ENCODE results near the gene IFI44L. TPM values are rescaled to one million over a fixed set of nuclear protein-coding genes. Genes with fewer than 3 reads are reported as not detected.

The IFI44L gene
- total RNA-seq, 1 donor from 2014 or later: 22.1 TPM

GRCh38 chr1:78619446-78619802 is 824 bp upstream of the IFI44L start:
- DNase-seq (ENCODE audit: extremely low spot score, unreplicated experiment): no peak
- Mint-ChIP-seq H3K27ac (ENCODE audit: unreplicated experiment) (peak overlapping the region; percentile 70), H3K4me3 (ENCODE audit: unreplicated experiment) (peak overlapping the region; percentile 67)

GRCh38 chr1:78620666-78621065 is 418 bp downstream of the IFI44L start:
- no peak for TF ChIP-seq CTCF (IDR thresholded peaks at IDR 0.05)
- H3K27ac Mint-ChIP-seq (ENCODE audit: unreplicated experiment): peak overlapping the region; percentile 70

More at GRCh38 chr1:78619446-78619802, 824 bp upstream of the IFI44L start:
- peaks cover 35% of the 10 kb centered on the region for H3K4me1 Mint-ChIP-seq (ENCODE audit: unreplicated experiment)
- TF ChIP-seq CTCF (IDR thresholded peaks at IDR 0.05): no peak
- peaks cover 5% of the 10 kb centered on the region for H3K27me3 Mint-ChIP-seq (ENCODE audit: unreplicated experiment)
- H3K36me3 Mint-ChIP-seq (ENCODE audit: unreplicated experiment): peaks cover 6% of the 10 kb centered on the region
- peaks cover 3% of the 10 kb centered on the region for H3K9me3 Mint-ChIP-seq (ENCODE audit: unreplicated experiment)

GRCh38 chr1:78622548-78622947 is 2.3 kb downstream of the IFI44L start:
- Mint-ChIP-seq H3K9me3 (ENCODE audit: unreplicated experiment) (peaks cover 6% of the 10 kb centered on the region), H3K4me3 (ENCODE audit: unreplicated experiment) (no peak overlapping the region), H3K27ac (ENCODE audit: unreplicated experiment) (no peak overlapping the region), H3K4me1 (ENCODE audit: unreplicated experiment) (peaks cover 33% of the 10 kb centered on the region), H3K36me3 (ENCODE audit: unreplicated experiment) (peaks cover 9% of the 10 kb centered on the region), H3K27me3 (ENCODE audit: unreplicated experiment) (no peaks in the 10 kb centered on the region)
- no peak for TF ChIP-seq CTCF (IDR thresholded peaks at IDR 0.05)
- DNase-seq (ENCODE audit: extremely low spot score, unreplicated experiment): no peak

More at GRCh38 chr1:78620666-78621065, 418 bp downstream of the IFI44L start:
- Mint-ChIP-seq H3K27me3 (ENCODE audit: unreplicated experiment) (peaks cover under 1% of the 10 kb centered on the region), H3K4me3 (ENCODE audit: unreplicated experiment) (peak overlapping the region; percentile 67), H3K9me3 (ENCODE audit: unreplicated experiment) (peaks cover 6% of the 10 kb centered on the region), H3K4me1 (ENCODE audit: unreplicated experiment) (peaks cover 35% of the 10 kb centered on the region), H3K36me3 (ENCODE audit: unreplicated experiment) (peaks cover 9% of the 10 kb centered on the region)
- no peak for DNase-seq (ENCODE audit: extremely low spot score, unreplicated experiment)

GRCh38 chr1:78624035-78624434 is 3.8 kb downstream of the IFI44L start:
- no peak for DNase-seq (ENCODE audit: extremely low spot score, unreplicated experiment)
- no peak overlapping the region for H3K27ac Mint-ChIP-seq (ENCODE audit: unreplicated experiment)
- TF ChIP-seq CTCF (IDR thresholded peaks at IDR 0.05): no peak
- H3K27me3 Mint-ChIP-seq (ENCODE audit: unreplicated experiment): no peaks in the 10 kb centered on the region
- peaks cover 6% of the 10 kb centered on the region for H3K9me3 Mint-ChIP-seq (ENCODE audit: unreplicated experiment)
- peaks cover 12% of the 10 kb centered on the region for H3K36me3 Mint-ChIP-seq (ENCODE audit: unreplicated experiment)
- no peak overlapping the region for H3K4me3 Mint-ChIP-seq (ENCODE audit: unreplicated experiment)
- H3K4me1 Mint-ChIP-seq (ENCODE audit: unreplicated experiment): peaks cover 25% of the 10 kb centered on the region

- Mint-ChIP-seq H3K27ac (ENCODE audit: unreplicated experiment) (no peak overlapping the region), H3K4me1 (ENCODE audit: unreplicated experiment) (peaks cover 1% of the 10 kb centered on the region), H3K36me3 (ENCODE audit: unreplicated experiment) (peaks cover 12% of the 10 kb centered on the region), H3K9me3 (ENCODE audit: unreplicated experiment) (peaks cover 6% of the 10 kb centered on the region), H3K4me3 (ENCODE audit: unreplicated experiment) (no peak overlapping the region), H3K27me3 (ENCODE audit: unreplicated experiment) (no peaks in the 10 kb centered on the region)
- no peak for TF ChIP-seq CTCF (IDR thresholded peaks at IDR 0.05)
- no peak for DNase-seq (ENCODE audit: extremely low spot score, unreplicated experiment)
Measured at GRCh38 chr1:78627321-78627720, 7.1 kb downstream of the IFI44L start.

Data from osteocyte (in vitro differentiated cells).